Stimulated activated CD8-positive, alpha-beta memory T cell treated with anti-CD3 and anti-CD28 coated beads, Interleukin-4, amount 100 ng/mL, for 48 hours (primary cell): ENCODE results near the gene RNF123.
A peak's percentile ranks its signal among the peaks of the same experiment; 100 is the strongest.
"Not testable (repeated sequence)": the region's sequence is repeated elsewhere in the genome, so short reads cannot be mapped to it uniquely, and the experiment has no call there.

ENCODE experiments used
- DNase-seq: peaks from one replicate; pipeline ENCODE4 v3.0.0-alpha.2; 2020

Gene RNF123

DNA sequence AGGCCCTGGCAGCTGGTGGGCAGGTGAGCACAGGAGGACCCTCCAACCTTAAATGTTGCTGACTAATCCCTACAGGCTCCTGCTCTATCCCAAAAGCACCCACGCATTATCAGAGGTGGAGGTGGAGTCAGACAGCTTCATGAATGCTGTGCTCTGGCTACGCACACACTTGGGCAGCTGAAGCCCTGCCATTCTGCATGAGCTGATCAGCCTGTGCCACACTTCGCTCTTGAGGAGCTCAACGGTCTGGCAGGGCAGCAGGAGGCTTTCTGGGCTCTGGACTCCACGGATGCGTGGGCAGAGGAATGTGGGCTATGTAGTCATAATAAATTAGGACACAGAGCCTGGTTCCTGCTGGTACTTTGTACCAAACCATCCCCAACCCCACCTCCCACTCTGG is 6.2 kb upstream of the RNF123 start:
- DNase-seq, result no peak

DNA sequence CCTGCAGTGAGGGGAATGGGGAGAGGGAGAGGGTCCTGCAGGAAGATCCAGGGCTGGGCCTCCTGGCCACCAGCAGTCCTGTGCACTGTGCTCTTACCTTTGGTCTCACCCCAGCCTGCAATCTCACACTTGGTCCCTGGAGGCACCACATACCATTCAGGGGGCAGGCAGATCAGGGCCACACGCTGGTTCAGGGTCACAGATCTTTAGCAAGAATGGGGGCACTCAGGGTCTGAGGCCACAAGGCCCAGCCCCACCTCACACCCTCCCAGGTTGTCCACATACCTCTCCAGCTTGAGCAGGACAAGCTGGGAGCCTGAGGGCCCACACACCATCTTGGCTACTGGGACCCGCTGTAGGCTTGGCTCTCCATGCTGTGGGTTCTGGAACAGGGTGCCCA is 4.9 kb upstream of the RNF123 start:
- not testable (repeated sequence) for DNase-seq

DNA sequence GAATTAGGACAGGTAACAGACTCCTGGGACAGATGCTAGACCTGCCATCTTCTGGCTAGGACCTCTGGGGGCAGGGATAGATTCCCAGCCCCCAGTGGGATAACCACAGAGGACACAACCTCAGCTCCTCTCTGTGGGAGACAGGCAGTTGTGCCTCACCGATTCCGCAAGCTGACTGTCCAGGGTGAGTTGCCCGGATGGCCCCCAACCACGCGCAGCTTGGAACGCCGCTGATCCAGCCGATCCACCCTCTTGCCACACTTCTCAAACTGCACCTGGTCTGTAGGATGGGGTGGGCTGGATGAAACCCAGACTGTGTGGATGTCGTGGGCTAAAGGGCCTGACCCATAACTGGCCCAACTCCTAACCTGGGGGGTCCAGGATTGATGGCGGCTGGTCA is 4.3 kb upstream of the RNF123 start:
- DNase-seq, result not testable (repeated sequence)

DNA sequence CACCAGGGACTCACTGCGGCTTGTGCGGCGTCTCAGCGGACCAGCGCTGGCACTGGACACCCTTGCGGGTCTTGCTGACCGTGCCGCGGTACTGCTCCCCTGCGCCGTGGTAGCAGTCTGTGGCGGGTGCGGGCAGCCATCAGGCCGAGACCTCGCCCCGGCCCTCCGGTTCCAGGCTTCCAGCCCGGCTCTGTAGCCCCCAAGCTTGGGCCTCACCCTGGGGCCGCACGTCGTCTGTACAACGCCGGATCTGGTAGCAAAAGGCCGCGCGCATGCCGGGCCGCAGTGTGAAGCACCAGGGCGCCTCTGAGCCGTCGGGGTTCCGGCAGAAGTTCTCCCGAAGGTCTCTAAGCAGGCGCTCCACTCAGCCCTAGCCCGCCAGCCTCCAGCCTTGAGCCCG is 3.5 kb upstream of the RNF123 start:
- not testable (repeated sequence) for DNase-seq

DNA sequence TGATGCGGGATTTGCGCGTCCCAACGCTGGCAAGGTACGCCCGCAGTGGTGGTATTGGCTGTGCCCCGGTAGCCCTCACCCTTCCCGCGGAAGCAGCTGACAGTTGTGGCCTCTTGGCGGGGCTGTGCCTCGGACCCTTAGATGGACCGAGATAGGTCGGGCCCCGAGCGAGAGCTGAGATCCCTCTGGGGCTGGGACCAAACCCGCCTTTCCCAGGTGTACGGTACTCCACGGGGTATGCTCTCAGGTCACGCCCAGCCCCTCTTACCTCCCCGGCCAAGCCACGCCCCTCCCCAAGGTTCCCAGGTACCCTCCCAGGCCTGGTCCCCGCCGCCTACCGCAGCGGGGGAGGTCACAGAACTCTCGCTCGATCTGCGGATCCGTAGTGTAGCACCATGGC is 3.0 kb upstream of the RNF123 start:
- DNase-seq, result peak; percentile 49

DNA sequence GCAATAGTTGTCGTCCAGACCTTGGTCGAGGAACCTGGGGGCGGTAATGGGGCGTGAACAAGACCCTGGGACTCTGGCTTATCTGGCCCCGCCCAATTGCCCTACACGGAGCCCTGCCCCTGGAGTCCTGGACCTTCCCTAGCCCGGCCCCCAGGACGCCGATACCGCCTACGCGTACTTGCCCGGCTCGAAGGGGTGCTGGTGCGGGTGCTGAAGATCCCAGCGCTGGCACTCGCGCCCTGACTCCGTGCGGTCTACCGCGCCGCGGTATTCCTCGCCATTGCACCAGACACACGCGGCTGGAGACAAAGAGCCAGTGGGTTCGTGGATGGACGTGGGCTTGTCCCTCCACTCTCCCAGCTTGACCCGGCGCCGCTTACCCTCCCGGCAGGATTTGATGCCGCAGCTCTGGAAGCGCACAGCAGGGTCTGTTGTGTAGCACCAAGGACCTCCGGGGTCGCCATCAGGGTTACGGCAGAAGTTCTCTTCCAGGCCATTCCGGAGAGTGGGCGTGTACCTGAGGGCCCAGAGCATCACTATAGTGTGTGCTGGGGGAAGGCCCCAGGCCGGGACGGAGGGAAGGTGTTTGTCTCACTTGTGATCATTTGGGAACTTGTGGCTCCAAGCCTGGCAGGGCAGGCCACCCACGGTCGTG is 2.5 kb upstream of the RNF123 start:
- peak; percentile 76 for DNase-seq

DNA sequence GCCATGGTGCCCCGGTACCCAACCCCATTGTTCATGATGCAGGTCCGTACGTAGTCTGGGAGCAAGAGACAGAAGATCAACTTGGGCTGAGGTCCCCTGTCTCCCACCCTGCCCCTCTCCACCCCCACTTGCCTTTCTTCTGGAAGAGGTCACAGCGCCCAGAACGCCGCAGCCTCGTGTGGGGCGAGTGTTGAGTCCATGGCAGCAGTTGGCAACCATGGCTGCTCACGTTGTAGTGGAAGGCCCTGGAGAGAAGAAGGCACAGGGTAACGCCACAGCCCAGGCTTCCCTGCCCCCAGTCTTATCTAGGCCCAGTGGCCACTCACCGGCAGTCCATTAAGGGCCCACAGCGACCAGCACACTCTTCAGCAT is 1.9 kb upstream of the RNF123 start:
- DNase-seq, result not testable (repeated sequence)

DNA sequence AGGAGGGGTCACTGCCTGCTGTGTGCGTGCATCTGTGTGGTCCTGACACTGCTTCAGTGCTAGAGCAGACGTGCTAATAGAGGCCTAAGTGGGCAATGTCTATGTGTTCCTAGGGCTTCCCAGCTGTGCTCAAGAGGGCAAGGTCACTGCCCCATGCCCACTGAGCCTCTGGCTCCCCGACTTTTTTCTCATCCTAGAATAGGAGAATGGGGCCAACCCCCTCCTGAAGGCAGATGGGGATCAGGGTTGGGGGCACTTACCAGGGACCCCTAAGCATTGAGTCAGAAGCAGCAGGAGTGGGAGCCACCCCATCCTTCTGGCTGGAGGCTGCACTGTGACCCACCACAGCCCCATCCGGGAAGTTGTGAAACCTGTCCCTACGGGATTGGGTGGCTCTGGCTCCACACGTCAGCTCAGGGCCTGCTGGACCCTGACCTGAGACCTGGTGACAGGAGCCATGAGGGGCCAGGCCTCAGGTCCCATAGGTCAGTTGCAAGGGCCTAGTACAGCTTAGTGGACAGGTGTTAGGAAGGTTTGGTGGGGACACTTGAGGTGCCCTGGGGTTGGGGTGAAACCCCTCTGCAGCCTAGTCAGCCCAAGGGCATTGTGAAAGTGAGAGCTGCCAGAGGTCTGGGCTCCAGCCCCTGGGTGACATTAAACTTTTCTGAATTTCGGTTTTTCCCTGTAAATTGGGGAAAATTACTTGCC is 865 bp upstream of the RNF123 start:
- peak; percentile 35 for DNase-seq

DNA sequence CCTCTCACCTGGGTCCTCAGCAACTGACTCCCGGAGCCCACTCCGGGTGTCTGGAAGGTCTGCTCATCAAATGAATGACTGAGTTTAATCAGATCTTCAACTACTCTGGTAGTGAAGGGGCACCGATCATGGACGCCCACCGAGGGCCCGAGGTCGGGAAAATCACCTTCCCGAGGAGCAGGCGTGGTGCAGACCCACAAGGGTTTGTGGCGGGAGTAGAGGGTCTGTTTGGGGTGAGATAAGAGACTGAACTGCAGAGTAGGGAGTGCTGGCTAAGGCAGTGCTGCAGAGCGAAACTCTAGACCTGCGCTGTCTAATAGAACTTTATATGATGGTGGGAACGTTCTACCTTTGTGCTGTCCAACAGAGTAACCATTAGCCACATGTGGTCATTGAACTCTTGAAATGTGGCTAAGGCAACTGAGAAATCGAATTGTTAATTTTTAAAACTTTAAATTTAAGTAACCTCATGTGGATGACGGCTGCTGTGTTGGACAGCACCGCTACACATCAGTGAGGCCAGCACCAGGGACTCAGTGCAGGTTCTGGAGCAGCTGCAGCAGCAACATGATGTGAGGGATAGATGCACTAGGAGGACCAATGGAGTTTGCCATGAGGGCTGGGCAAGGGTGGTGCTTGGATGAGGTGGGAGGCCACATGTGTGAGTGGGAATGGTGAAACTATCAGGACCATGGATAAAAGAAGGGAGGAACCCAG is 709 bp downstream of the RNF123 start:
- not testable (repeated sequence) for DNase-seq

DNA sequence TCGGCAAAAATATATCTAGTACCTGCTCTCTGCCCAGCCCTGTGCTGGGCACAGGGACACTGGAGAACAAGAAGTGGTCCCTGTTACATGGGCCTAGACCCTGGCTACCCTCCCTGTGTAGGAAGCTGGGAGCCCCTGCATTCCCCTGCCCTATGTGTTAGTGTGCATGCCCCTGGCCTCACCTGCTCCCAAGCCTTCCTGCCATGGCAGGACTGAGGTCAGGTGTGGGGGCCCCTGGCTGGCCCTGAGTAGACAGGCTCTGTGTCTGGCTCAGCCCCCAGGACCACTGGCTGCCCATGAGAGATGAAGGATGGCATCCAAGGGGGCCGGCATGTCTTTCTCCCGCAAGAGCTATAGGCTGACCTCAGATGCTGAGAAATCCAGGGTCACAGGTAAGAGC is 1.5 kb downstream of the RNF123 start:
- not testable (repeated sequence) for DNase-seq

DNA sequence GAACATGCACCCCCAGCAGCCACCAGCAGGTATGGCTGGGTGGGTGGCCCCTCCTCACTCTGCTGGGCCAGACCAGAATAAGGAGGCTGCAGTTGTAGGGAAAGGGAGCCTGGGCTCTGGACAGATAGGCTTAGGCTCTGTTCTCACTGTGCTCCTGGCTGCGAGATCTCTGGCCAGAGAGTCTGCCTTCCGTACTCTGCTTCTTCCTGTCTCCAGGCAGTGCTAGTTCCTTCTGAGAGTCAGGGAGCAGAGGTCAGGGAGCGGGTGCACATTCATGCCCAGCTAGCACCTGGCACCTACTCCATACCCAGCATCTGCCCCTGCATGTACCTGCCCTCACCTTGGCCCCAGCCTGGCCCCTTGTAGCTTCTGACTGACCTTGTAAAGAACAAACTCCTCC is 2.1 kb downstream of the RNF123 start:
- not testable (repeated sequence) for DNase-seq

DNA sequence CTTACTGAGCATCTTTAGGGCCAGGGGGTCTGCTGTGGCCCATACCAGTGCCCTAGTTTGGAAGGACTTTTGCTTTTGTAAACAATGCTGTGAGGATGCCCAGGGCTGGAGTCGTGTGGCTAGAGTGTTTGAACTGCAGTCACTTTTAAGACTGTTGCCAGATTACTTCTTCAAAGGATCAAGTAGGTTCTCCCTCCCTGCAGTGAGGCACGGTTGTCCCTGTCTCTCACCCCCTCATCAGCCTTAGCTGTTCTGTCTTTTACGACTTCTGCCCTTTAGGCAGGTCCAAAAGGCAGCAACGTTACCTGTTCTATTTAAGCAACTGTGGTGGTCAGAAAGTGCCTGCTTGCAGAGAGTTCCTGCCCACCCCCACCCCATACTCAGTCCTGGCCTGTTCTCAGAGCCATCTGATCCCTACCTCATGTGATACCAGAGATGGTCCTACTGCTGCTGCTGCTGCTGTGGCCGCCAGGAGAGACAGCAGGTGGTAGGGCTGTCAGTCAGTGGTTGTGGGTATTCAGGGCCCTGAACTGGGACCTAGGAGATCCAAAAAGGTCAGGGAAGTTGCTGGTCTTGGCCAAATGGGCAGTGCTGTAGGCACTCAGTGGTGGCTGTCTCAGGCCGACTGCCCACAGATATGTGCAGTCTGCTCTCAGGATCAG is 5.2 kb downstream of the RNF123 start:
- DNase-seq, result not testable (repeated sequence)

DNA sequence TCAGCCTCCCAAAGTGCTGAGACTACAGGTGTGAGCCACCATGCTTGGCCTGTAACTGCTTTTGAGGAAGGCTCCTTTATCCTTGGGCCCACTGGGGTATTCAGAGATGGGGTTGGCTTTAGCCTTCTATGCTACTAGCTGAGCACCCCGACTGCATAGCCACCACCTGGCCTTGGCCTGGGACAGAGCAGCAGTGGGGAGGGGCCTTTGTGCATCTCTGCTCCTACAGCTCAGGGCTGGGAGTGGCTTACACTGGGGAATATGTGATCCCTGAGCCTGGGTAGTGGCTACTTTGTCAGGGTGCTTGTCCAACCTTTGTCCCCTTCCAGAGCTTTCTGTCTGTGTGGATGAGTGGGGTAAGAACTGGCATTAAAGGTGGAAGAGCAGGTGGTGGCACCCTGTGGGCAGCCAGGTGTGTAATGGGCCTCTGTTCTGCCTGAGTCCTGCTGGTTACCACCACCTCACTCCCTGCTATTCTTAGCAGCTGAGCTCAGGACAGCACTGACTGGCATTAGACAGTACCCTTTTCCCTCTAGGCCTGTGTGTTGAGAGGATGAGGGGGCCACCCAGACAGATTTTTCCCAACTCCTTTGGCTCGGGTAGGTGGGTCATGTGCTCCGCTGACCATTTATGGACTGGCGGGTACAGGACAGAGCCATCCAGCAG is 6.1 kb downstream of the RNF123 start:
- not testable (repeated sequence) for DNase-seq

DNA sequence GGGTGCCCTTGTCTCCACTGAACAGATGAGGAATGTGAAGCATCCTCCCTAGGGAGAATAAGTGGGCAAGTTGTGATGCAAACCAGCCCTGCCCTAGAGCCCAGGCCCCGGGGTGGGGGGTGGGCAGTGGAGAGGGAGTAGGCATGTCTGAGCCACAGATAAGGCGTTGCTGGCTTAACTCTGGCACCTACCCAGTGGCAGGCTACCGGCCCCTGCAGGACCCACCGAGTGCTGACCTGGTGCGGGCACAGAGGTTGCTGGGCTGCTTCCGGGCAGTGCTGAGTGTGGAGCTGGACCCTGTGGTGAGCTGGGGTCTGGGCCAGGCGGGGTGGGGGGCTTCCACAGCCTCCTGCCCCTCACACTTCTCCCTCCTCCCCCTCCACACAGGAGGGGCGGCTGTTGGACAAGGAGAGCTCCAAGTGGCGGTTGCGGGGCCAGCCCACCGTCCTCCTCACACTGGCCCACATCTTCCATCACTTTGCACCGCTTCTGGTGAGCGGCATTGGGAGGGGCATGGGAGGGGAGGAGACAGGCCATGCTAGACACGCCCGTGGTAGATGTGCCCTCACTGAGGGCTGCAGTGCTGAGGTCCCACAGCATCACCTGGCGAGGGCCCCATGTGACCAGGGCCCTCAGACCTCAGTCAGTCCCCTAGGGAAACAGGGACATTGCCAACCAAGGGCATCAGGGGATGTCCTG is 10.1 kb downstream of the RNF123 start:
- DNase-seq, result no peak

DNA sequence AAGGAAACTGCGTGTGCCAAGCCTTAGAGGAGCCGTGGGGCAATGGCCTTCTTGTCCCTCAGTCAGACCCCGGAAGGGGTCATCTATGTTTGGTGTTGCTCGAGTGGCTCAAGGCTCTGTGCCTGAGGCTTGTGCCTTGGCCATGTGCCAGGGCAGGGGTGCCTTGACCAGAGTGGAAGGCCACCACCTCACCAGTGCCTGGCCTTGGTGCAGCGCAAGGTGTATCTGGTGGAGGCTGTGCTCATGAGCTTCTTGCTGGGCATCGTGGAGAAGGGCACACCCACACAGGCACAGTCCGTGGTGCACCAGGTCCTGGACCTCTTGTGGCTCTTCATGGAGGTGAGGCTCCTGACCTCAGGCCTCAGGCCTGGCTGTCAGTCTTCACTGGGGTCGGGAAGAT is 10.7 kb downstream of the RNF123 start:
- no peak for DNase-seq

DNA sequence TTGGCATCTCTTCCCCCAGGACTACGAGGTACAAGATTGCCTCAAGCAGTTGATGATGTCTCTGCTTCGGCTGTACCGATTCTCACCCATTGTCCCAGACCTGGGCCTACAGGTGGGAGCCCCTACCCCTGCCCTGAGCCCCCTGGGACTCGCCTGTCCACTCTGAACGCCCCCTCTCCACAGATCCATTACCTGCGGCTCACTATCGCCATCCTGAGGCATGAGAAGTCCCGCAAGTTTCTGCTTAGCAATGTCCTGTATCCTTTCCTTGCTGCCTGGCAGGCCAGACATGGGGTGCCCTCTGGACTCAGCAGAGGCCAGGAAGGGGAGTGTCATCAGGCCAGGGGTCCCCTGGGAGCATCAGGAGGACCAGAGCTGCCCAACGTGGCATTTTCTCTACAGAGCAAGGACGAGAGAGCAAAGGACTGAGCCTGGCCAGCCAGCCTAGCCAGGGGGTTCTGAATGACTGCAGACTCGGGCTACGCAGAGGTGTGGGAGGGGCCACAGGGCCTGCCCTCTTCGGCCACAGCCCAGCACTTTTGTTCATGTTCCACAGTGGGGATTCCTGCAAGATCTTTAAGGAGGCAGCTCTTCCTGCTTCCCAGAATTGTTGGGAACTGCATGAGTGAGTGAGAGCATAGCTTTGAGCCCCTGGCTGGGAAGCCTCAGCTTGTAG is 11.2 kb downstream of the RNF123 start:
- DNase-seq, result no peak

DNA sequence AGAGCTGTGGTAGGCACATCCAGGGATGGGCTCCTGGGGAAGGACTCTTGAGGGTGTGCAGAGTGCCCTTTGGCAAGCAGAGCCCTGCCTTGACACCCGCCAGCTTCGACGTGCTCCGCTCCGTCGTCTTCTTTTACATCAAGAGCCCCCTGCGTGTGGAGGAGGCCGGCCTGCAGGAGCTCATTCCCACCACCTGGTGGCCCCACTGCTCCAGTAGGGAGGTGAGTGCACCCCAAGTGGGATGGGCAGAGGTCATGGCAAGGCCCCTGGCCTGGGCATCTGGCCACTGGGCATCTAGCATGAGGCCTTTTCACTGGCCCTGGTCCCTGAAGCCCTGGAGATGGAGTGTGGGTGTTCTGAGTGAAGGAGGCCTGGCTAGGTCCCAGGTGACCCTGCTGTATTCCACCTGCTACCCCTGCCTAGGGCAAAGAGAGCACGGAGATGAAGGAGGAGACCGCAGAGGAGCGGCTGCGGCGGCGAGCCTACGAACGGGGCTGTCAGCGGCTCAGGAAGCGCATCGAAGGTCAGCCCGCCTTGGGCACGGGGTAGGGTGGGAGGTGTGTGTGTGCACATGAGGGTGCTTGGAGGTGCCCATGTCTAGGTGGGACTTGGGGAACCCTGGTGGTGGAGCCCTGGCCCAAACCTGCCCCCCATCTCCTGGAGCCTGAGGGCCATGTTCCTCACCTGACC is 12.2 kb downstream of the RNF123 start:
- no peak for DNase-seq

DNA sequence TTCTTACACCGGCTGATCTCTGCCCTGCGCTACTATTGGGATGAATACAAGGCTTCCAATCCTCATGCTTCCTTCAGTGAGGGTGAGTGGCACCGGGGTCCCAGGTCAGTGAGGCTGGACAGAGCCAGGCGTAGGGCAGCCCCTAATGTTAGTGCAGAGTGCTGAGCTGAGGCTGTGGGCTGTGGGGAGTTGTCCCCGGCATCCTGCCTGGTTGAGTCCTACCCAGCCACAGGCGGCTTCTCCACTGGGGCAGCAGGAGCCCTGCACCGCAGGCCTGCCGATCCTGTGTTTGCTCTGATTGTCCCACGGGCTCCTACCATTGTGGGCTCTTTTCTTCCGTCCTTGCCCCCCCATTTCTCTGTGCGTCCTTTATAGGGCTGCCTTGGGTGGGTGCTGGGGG is 13.3 kb downstream of the RNF123 start:
- DNase-seq, result no peak

DNA sequence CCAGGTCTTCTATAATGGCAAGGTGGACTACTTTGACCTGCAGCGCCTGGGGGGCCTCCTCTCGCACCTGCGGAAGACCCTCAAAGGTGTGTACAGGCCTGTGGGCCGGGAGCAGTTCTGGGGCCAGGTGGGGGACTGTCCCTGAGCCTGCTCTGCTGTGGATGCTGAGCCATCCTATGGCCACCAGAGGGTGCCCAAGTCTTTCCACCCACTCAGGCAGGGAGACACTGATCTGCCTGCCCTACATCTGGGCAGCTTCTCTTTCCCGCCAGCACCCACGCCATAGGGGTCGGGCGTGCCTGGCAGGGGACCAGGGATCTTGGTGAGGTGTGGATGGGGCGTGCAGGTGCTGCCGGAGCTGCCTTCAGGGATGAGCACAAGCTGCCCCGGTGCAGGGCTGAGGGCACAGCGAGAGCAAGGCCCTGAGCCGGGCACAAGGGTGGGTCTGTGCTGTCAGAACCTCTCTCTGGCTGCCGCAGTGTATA is 14.1 kb downstream of the RNF123 start:
- peak; percentile 69 for DNase-seq

DNA sequence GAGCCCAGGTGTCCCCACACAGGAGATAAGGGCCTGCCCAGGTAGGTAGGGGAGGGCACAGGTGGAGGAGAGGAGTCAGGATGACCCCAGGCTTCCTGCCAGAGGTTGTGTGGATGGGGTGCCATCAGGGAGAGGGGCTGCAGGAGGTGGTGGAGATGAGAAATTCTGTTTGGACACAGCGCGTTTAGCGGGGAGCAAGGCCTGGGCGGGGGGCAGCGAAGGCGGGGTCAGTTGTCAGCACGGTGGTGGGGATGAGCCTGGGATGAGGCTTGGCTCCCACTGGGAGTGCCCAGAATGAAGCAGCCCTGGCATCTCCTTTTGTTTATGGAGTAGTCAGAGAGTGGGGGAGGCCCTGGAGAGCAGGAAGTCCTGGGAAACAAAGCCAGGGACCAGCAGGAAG is 14.6 kb downstream of the RNF123 start:
- no peak for DNase-seq

DNA sequence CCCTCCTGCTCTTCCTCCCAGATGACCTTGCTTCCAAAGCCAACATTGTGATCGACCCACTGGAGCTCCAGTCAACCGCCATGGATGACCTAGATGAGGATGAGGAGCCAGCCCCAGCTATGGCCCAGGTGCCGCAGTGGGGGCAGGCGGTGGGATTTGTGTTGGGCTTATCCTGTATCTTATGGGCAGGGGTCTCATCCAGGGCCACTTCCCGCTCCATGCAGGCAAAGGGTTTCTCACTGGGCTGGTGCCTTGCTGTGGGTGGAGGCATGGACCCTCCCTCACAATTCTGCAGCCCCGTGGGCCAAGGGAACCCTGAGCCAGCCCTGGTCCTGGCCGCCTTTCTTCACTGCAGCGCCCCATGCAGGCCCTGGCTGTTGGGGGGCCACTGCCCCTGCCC is 15.3 kb downstream of the RNF123 start:
- DNase-seq, result no peak
